NCI-H2029 (cell line): ENCODE results near the gene BRSK1.

Experiments used
- DNase-seq: peaks from one replicate; lab custom pipeline; 2025; lab: John Stamatoyannopoulos, UW

BRSK1 gene

DNA sequence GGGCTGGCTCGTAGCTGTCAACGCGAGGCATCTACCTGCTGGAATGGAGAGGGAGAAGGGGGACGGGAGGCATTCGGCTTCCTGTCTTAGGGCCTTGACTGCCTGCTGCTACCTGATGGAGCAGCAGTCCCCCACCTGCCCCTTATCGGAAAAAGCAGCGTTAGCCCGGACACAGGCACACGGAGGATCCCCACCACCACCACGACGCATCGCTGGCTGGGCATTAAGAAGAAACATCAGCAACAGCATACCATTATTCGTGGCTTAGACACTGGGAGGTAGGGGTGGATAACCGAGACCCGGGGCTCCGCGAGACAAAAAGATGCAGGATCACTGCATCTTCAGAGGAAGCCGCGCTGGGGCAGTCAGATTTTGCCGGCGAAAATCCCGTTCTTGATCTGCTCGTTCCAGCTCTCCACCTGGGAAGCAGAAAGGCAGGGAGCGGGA is 69.6 kb downstream of the BRSK1 start:
- no peak for DNase-seq

DNA sequence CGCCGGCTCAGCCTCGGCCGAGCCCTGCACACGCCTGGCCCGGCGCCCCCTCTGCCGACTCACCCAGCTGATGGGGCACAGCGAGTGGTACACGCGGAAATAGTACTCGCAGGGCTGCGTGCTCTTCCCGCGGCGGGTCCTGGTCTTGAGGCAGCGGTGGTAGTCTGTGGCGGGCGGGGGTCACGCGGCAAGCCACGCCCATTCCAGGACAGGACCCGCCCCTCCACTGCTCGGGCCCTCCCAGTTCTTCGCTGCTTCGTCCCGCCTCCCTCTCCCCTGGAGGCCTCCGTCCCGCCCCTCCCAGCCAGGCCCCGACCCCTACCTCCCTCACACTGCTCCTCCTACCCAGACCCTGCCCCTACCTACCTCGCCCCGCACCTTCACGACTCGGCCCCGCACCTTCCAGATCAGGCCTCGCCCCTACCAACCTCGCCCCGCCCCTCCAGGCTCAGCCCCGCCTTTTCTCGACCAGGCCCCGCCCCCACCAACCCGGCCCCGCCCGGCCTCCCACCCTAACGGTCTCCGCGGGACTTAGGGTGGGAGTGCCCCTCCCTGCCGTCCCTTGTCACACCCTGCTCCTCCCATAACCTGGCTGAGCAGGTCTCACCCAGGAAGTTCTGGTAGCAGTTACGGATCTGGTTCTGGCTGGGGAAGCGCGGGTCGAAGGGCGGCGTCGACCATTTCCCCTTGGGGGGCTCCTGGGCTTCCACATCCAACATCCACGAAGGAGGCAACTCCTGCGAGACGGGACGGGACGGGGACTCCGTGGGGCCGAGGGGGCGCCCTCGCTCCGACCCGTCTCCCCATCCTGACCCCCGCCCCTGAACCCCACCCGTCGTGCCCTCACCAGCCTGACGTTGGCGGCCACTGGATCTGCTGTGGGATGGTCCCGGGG is 70.3 kb downstream of the BRSK1 start:
- DNase-seq: peak; percentile 22

DNA sequence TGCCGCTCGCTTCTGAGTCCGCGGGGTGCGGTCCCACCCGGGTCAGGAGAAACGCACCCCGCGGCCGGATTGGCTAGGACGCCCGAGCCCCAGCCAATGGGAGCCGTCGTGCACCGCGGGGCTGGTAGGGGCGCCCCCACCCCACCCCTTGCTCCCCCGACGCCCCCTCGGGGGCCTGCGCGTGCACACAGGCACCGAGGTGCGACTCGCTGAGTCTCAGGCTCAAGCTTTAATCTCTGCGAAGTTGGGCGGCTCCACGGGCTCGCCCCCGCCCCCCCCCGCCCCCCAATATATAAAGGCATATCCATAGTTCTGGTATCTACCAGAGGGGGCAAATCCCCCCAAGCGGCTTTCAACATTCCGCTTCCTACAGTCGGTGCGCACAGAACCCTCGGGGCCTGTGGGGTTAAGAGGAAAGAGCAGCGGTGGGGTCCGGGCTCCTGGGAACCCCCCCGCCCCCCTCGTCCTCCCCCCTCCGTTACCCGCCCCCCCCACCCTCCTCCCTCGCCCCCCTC is 71.0 kb downstream of the BRSK1 start, which contains the start of gene COX6B2:
Gene COX6B2, minus strand, starts transcription at position 22 of the 515 bp plus-strand sequence. CDS start 198 bp downstream, outside the sequence.
- DNase-seq: no peak

DNA sequence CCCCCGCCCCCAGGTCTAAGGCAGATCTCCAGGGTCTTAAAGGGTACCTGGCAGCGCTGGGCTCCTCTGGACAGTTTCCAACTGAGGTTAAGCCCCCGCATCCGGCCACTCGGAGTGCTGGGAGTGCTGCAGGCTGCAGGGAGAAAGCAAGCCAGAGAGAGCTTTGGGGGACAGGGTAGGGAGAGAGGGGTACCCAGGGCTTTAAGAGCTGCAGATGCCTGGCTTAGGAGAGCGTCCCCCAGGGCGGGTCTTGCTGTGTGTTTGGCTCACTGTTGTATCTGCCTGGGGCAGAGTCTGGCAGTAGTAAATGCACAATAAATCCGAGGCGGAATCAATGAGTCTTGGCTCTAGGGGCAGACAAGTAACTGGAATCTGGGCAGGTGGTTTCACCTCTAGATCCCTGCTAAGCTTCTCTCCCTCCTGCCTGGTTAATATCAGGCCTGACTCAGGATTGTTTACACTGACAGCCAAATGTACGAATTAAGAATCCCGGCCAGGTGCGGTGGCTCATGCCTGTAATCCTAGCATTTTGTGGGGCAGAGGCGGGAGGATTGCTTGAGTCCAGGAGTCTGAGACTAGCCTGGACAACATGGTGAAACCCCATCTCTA is 71.5 kb downstream of the BRSK1 start:
- DNase-seq: no peak

DNA sequence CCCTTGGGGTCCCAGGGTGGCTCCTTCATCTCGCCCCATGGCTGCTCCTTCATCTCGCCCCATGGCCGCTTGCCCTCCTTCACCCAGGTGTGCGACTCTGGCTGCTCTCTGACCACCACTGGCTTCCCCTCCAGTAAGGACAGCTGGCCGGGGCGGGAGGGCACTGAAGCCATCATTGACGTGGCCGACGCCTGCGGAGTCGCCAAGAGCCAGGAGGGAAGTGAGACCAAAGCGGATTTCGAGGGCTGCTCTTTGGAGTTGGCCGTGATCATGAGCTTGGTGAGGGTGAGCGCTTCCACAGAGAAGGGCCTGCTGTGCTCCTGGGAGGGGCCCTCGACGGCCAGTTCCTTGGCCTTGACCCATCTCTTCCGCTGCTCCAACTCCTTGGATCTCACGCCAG is 74.7 kb downstream of the BRSK1 start:
- DNase-seq: no peak

DNA sequence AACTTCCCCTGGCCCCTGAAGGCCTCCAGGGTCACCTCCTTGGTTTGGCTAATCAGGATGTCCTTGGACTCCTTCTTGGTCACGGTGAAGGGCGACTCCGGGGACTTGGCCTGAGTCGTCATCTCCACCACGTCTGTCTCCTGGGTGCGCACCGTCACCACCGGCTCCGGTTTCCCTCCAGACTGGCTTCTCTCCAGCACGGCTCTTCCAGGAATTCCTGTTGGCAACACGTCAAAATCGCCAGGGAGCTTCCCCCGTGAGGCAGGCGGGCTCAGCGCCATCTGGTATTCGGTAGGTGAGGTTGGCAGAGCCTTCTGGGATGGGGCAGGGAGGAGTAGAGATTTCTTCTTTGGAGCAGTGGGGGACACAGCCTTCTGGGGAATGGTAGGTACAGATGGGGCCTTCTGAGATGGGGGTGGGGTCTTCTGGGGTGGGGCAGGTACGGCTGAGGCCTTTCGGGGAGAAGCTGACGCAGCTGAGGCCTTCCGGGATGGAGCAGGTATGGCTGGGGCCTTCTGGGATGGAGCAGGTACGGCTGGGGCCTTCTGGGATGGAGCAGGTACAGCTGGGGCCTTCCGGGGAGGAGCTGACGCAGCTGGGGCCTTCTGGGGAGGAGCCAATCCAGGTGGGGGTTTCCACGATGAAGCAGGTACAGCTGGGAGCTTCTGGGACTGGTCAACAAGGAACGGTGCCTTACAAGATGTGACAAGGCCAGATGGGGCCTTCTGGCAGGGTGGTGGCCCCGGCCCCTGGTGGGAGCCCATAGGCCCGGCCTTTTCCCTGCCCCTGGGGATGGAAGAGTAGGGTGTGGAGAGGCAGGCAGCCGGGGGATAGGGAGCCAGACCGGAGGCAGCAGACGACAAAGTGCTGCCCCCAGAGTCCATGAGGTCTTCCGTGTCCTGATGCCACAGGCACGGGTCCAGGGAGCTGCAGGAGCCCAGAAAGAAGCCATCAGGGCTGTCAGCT is 75.4 kb downstream of the BRSK1 start:
- peak; percentile 86 for DNase-seq

DNA sequence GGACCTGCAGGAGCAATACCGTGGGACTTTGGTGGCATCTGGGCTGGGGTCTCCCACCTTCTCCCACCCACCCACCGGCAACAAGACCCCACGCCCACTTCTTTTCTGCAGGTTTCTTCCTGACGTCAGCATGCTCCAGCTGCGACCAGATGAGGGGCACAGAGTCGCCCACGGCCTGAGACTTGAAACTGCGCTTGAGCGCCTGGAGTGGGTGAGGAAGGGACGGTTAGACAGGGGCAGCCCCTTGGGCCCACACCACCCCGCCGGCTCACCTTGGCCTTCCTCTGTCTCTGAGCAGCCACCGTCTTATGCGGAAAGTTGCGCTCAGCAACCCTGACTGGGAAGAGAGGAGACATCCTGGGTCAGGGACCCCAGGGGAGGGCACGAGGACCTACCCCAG is 77.1 kb downstream of the BRSK1 start:
- DNase-seq: no peak
